Ramos (cell line): ENCODE results near the gene GPRIN3.
"Not testable (repeated sequence)": the region's sequence is repeated elsewhere in the genome, so short reads cannot be mapped to it uniquely, and the experiment has no call there.

ENCODE experiments used
- in situ Hi-C: fragments of 300-500 bp; cut with MboI; formaldehyde crosslinking; loops from one replicate; pipeline ENCODE4 v1.14.3; 2022; ENCODE audit warnings: low sequenced_read_pairs; ENCODE audit not compliant: unreplicated experiment

GPRIN3 gene

DNA sequence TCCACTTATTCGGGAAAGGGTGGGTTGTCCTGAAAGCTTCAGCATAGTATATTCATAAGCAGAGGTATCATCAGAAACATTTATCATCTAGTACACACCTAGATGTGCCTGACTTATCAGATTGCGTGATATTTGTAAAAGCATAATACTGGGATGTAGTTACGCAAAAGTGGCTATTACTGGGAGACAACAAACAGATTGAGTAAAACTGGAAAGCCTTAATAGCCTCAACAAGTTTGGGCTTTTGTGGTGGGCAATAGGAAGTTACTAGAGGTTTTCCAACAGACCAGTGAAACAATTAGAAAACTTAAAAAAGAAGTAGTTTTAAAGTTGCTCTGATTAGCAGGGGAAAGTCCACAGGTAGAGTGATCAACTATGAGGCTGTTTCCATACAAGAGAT is 39.8 kb downstream of the GPRIN3 start:
- in situ Hi-C loops, result no loop called here

GRCh38 chr4:89267392-89267791 is 40.2 kb downstream of the GPRIN3 start:
- in situ Hi-C loops, result no loop called here

GRCh38 chr4:89266128-89266527 is 41.5 kb downstream of the GPRIN3 start:
- in situ Hi-C loops, result no loop called here

DNA sequence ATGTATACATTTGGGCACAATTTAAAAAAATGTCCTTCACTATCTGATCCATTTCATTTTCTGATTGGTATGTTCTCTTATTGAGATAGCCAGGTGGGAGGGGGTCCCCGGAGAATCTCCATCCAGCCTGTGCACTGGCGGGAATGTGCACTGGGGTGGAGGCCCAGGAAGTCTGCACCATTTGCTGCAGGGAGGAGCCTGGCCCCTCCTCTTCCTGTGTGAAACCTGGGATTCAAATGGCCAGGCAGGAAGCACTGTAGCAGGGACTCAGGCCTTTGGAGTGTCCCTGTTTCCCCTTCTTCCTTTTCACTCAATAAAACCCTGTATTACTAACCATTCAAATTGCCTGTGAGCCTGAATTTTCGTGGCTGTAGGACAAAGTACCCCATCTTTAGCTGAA is 44.3 kb downstream of the GPRIN3 start:
- in situ Hi-C loops, result no loop called here

GRCh38 chr4:89259301-89260028 is 48.1 kb downstream of the GPRIN3 start:
- in situ Hi-C loops, result no loop called here

- in situ Hi-C loops, result no loop called here
Observed at GRCh38 chr4:89258506-89258905, 49.1 kb downstream of the GPRIN3 start.

DNA sequence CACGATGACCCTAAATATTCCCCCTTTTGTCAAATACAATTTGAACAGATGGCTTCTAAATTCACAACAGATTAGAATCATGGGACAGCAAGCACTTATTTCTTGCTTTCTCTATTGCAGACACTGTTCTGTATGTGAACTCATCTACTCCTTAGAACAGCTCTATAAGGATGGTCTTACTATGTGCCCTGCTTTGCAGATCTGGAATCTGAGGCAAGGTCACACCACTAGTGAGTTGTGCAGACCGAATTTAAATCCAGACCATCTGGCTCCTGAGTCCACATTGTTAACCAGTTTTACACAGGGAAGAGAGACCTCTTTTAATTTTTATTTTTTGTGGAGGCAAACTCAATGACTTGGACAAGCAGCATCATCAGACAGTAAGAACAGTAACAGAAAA is 50.2 kb downstream of the GPRIN3 start:
- in situ Hi-C loops, result no loop called here

- in situ Hi-C loops, result no loop called here
Observed at GRCh38 chr4:89256203-89256800, 51.3 kb downstream of the GPRIN3 start.

DNA sequence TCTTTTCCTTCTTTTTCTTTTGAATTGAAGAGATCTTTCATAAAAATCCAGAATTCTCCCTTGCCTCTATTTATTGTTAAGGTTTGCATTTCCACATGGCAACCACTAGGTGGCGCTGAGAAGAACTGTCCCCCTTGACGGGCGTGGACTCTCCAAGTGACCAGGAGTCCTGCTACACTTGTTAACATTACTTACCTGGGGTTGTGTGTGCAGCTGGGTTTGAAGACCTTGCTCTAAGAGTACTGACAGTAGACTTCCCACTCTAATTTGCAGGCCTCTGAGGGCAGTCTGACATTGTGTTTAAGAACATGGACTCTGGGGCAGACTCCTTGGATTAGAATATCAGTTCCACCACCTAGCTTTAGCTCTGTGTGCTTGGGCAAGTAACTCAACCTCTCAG is 52.8 kb downstream of the GPRIN3 start:
- in situ Hi-C loops, result no loop called here

DNA sequence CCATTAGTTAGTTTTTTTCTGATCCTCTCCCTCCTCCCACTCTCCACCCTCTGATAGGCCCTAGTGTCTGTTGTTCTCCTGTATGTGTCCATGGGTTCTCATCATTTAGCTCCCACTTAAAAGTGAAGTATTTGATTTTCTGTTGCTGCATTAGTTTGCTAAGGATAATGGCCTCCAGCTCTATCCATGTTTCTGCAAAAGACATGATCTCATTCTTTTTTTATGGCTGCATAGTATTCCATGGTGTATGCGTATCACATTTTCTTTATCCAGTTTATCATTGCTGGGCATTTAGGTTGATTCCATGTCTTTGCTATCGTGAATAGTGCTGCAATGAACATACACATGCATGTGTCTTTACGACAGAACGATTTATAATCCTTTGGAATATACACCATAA is 53.3 kb downstream of the GPRIN3 start:
- in situ Hi-C loops, result not testable (repeated sequence)

DNA sequence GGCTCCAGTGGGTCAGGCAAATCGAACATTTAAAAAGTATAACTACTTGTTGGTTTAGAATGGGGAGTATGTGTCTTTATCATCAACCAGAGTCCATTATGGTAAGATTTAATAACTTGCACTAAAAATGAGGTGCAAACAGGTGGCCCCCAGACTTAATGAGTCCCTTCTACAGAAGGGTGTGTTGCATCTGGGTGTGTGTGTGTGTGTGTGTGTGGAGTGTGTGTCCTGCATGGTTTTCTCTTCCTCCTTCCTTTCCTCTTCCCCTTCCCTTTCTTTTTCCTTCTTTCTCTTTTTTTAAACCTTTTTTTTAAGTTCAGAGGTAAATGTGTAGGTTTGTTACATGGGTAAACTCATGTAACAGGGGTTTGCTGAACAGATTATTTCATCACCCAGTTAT is 53.7 kb downstream of the GPRIN3 start:
- in situ Hi-C loops, result no loop called here

GRCh38 chr4:89253311-89253710 is 54.3 kb downstream of the GPRIN3 start:
- in situ Hi-C loops, result no loop called here

GRCh38 chr4:89251396-89251795 is 56.2 kb downstream of the GPRIN3 start:
- in situ Hi-C loops, result no loop called here

DNA sequence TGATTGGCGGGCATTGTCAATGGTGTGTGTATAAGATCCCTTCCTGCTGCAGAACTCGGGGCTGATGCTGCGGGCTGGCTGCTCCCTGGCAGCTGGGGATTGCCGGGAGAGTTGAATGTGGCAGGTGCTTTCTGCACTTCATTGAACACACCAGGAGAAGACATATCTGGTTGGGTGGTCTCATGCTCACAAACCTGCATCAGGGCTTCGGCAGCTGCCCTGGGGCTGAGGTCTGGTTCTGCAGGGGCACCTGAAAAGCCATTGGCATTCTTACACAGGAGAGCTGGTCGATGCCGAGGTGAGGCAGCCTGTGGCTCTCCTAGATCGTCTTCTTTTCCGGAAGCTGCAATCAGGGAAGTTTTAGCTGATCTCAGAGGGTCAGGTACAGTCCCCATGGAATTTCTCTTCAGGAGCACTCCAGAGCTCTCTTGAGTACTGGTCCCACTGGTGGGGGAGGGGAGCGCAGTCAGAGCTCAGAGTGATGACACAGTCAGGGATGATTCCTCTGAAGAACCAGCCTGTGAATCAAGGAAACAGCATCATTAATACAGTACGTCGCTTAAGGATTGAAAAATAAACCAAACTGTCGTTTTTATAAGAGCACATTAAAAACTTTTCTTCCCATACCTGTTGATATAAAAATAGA is 57.8 kb downstream of the GPRIN3 start:
- in situ Hi-C loops, result loop anchor here (25.0 kb wide), 1 partner anchor 662 kb away; no protein-coding TSS in a partner anchor

DNA sequence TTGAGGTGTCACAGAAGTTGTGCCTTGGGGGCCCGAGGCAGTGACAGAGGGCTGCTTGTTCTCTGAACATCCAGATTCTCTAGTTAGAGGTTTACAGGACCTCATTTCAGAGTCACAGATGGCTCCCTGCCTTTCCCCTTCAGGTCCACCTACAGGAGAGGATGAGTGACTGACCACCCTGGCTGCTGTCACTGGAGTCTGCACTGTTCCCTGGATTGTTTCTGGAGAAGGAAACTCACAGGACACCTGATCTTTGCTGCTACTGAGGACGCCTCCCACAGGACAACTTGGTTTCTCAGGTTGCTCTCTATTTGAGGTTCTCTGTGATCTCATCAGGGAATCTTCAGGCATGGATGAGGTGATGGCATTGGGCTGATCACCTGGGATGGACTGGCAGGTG is 58.3 kb downstream of the GPRIN3 start:
- in situ Hi-C loops, result loop anchor here (25.0 kb wide), 1 partner anchor 663 kb away; no protein-coding TSS in a partner anchor

GRCh38 chr4:89248879-89249281 is 58.7 kb downstream of the GPRIN3 start:
- in situ Hi-C loops, result loop anchor here (25.0 kb wide), 1 partner anchor 663 kb away; no protein-coding TSS in a partner anchor

- in situ Hi-C loops, result loop anchor here (25.0 kb wide), 1 partner anchor 664 kb away; no protein-coding TSS in a partner anchor
Observed at GRCh38 chr4:89247951-89248350, 59.6 kb downstream of the GPRIN3 start.

DNA sequence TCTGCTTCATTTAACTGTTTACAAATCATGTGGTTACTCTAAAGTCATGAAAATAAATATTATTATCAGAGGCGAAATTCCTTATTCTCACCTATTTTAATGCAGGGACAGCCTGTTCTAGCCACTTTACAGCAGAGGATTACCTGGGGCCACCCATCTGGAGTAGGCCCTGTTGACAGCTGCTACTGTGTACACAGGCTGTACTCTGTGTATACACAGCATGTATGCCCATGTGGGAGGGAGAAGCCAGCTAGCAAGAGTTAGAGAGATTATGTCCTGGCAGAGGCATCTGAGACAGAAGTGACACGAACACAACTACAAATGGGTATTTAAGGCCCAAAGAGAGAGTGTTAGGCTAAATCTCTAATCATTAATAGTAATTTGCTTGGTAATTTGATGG is 62.1 kb downstream of the GPRIN3 start:
- in situ Hi-C loops, result loop anchor here (25.0 kb wide), 1 partner anchor 667 kb away; no protein-coding TSS in a partner anchor

DNA sequence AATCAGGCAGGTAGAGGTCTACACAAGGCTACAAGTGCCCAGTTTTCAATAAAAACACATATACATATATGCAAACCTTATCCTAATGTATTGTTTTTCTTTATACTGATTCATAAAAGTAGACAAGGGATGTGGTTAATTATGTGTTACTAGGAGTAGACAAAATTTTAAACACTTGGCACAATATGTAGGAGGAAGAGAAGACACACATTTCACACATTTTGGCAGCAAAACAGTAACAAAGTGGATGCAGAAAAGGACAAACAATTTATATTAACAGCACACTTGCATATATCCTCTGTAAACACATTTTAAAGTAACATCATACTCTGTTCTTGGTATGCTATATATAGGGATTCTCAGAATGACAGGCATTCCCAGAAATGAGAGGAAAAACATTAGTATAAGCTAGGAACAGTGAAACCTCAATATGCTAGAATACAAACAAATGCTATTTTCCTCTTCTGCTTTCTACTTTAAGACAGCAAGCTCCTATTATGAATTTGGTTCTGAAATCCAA is 63.8 kb downstream of the GPRIN3 start:
- in situ Hi-C loops, result loop anchor here (25.0 kb wide), 1 partner anchor 669 kb away; no protein-coding TSS in a partner anchor

DNA sequence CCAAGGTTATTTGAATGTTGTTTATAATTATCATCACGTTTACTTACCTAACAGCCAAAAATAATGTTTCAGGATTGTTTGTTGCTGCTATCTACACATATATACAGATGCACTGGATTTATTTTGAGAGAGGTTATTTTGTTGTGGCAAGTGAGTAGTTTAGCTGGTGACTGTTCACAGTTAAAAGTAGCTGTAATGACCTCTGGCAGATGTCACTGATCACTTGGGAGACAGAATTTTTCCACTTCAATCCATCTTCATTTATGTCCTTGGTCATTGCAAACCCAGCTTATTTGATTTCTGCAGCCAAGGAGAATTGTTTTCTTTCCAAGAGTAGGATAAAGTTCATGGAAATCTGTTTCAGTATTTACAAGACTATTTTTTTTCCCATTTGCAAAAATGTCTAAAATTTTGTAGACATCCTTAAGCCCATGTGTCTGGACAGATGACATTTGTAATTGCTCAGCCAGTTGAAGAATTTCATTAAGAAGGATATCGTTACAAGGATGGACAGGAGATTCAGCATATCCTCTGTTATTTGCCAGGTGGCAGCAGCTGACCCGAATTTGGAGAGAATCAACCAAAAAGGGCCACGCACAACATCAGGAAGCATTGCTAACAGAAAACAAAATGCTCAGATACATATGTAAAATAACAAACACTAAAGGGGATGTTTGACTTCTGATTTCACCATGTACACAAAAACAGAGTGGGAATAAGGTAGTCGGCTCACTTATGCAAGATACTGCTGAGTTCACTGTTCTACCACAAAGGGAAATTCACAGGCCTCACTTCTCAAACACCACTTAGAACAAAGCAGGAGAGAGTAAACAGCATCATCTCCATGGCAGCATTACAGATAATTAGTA is 64.5 kb downstream of the GPRIN3 start:
- in situ Hi-C loops, result loop anchor here (25.0 kb wide), 1 partner anchor 669 kb away; no protein-coding TSS in a partner anchor
